HCT116 (cell line): Measurements from ENCODE around the gene HIGD2B. TPM values are rescaled to one million over a fixed set of nuclear protein-coding genes. Genes with fewer than 3 reads are reported as not detected.
"Not testable (repeated sequence)": the region's sequence is repeated elsewhere in the genome, so short reads cannot be mapped to it uniquely, and the experiment has no call there.

Source experiments
- ATAC-seq: fragments of 200-7000 bp; cut with Tn5 transposase; 2 replicates; pipeline ENCODE4 v1.9.1; 2020; ENCODE audit warnings: mild to moderate bottlenecking, moderate library complexity
- BruUV-seq: library from RNA; stranded (reverse); fragments of 400-500 nt; replicated peaks from 2 replicates; lab custom pipeline; 2021; lab: Mats Ljungman, UMichigan
- CTCF ChIA-PET: fragments of 300-600 bp; sonication (Branson Sonifier 250); formaldehyde crosslinking; loops from one replicate; lab custom pipeline; 2021; ENCODE audit warnings: antibody characterized with exemption; lab: Charles Lee
- POLR2A ChIA-PET: fragments of 300-600, 350-600 bp; sonication (Branson Sonifier 250); formaldehyde crosslinking; loops from one replicate; lab custom pipeline; 2021; ENCODE audit warnings: antibody characterized with exemption; lab: Charles Lee
- RAD21 ChIA-PET, 2 experiments: fragments of 300-600 bp; sonication (Branson Sonifier 250); formaldehyde crosslinking; loops; one replicate each; lab custom pipeline; 2023; ENCODE audit warnings: low total read pairs in 2 of 2; ENCODE audit not compliant: uncharacterized antibody in 2 of 2, unreplicated experiment in 2 of 2, low non-redundant PET in 1 of 2; lab: Charles Lee
- DNase-seq: peaks from one replicate; pipeline ENCODE4 v3.0.0-alpha.2; 2010; ENCODE audit warnings: low read depth, low spot score
- H2AFZ ChIP-seq: fragments of 200-600 bp; shearing (Covaris generic), sonication (generic); 2 replicates; pipeline ENCODE4 v1.6.1; 2017; ENCODE audit warnings: low read depth, mixed run types, mixed read lengths, antibody characterized with exemption, low read length; ENCODE audit not compliant: poor library complexity, severe bottlenecking
- H3K27ac ChIP-seq: 2 replicates; pipeline ENCODE4 v1.5.1; 2012; ENCODE audit warnings: low read depth, low read length
- H3K27me3 ChIP-seq: fragments of 200-600 bp; sonication (generic); 2 replicates; pipeline ENCODE4 v1.6.1; 2016; ENCODE audit warnings: mixed run types, low read length, mixed read lengths; ENCODE audit not compliant: insufficient read depth
- H3K36me3 ChIP-seq, 2 experiments: fragments of 200-500 bp in 1 of 2; fragments of 200-600 bp in 1 of 2; sonication (Bioruptor generic) in 1 of 2; sonication (generic) in 1 of 2; 2 replicates each; pipeline versions ENCODE4 v1.5.1 to v1.6.1; 2014 to 2016; ENCODE audit warnings: low read length in 2 of 2, inconsistent platforms in 1 of 2, mixed read lengths in 1 of 2, mixed run types in 1 of 2; ENCODE audit not compliant: insufficient read depth in 2 of 2, control insufficient read depth in 1 of 2
- H3K4me1 ChIP-seq, 2 experiments: fragments of 200-600 bp in 1 of 2; sonication (generic) in 1 of 2; 2 replicates each; pipeline versions ENCODE4 v1.5.1 to v1.6.1; 2012 to 2017; ENCODE audit warnings: low read length in 2 of 2, inconsistent platforms in 1 of 2, mild to moderate bottlenecking in 1 of 2, mixed read lengths in 1 of 2, mixed run types in 1 of 2, moderate library complexity in 1 of 2; ENCODE audit not compliant: insufficient read depth in 2 of 2, control insufficient read depth in 1 of 2
- H3K4me2 ChIP-seq: fragments of 200-600 bp; sonication (generic); 2 replicates; pipeline ENCODE4 v1.6.1; 2017; ENCODE audit warnings: mixed run types, low read length, mixed read lengths
- H3K4me3 ChIP-seq, 2 experiments: fragments of 200-600 bp in 1 of 2; sonication (generic) in 1 of 2; replicated peaks in 1 of 2; 2 replicates each; pipeline ENCODE4 v1.5.1; 2011 to 2016; ENCODE audit warnings: low read length in 2 of 2, control low read depth in 1 of 2, low read depth in 1 of 2, mild to moderate bottlenecking in 1 of 2, mixed read lengths in 1 of 2, mixed run types in 1 of 2
- H3K79me2 ChIP-seq: fragments of 200-600 bp; sonication (generic); 2 replicates; pipeline ENCODE4 v1.6.1; 2017; ENCODE audit warnings: mild to moderate bottlenecking, mixed run types, low read length, moderate library complexity, mixed read lengths; ENCODE audit not compliant: insufficient read depth
- H3K9ac ChIP-seq: fragments of 200-600 bp; sonication (generic); 2 replicates; pipeline ENCODE4 v1.6.1; 2016; ENCODE audit warnings: low read length, mixed read lengths
- H3K9me2 ChIP-seq: fragments of 200-600 bp; sonication (generic), shearing (Covaris generic); 2 replicates; pipeline ENCODE4 v1.6.1; 2017; ENCODE audit warnings: mixed run types, mild to moderate bottlenecking, moderate library complexity; ENCODE audit not compliant: insufficient read depth
- H3K9me3 ChIP-seq, 2 experiments: fragments of 200-500 bp in 1 of 2; fragments of 200-600 bp in 1 of 2; sonication (Bioruptor generic) in 1 of 2; sonication (generic) in 1 of 2; 2 replicates each; pipeline ENCODE4 v1.6.1; 2014 to 2017; ENCODE audit warnings: low read length in 2 of 2, mixed read lengths in 2 of 2, inconsistent platforms in 1 of 2, low read depth in 1 of 2, mild to moderate bottlenecking in 1 of 2, mixed run types in 1 of 2, moderate library complexity in 1 of 2; ENCODE audit not compliant: control insufficient read depth in 1 of 2, insufficient read depth in 1 of 2
- H4K20me1 ChIP-seq: fragments of 200-600 bp; sonication (generic), shearing (Covaris generic); 2 replicates; pipeline ENCODE4 v1.6.1; 2017; ENCODE audit warnings: mixed run types, mild to moderate bottlenecking, moderate library complexity; ENCODE audit not compliant: insufficient read depth
- ELF1 ChIP-seq: IDR thresholded peaks from 2 replicates; pipeline ENCODE4 v1.6.1; 2012; ENCODE audit warnings: low read depth, borderline replicate concordance
- intact Hi-C: fragments of 100-400 bp; cut with micrococcal nuclease; formaldehyde crosslinking; loops from 2 replicates; pipeline ENCODE4 v1.10.0; 2022
- total RNA-seq: library from RNA; stranded (reverse); gene quantifications from one replicate; pipeline ENCODE4 v1.2.1, GENCODE V29; 2021; ENCODE audit not compliant: unreplicated experiment

The HIGD2B gene
- total RNA-seq, 1 experiment from 2014 or later = 0.27 TPM

GRCh38 chr15:72636519-72637282 is 49.3 kb downstream of the HIGD2B start:
- H3K79me2 ChIP-seq, POLR2A ChIA-PET, H3K9me3 ChIP-seq: not testable (repeated sequence)
- TF ChIP-seq ELF1 = peak; percentile 25; the same call in 1 of the 2 replicates
- TF ChIP-seq, all 23 proteins: peak for 1; not testable (repeated sequence) for 22
- RAD21 ChIA-PET, H4K20me1 ChIP-seq, H3K27ac ChIP-seq, H3K9me2 ChIP-seq, CTCF ChIA-PET, H3K4me1 ChIP-seq, intact Hi-C loops, H2AFZ ChIP-seq, H3K36me3 ChIP-seq, H3K27me3 ChIP-seq: not testable (repeated sequence)
- BruUV-seq = TSS peak; percentile 98
- DNase-seq (peak; percentile 16), ATAC-seq (peak; percentile 89)
- Histone ChIP-seq H3K9ac (peak overlapping the region; percentile 33; the same call in 1 of the 2 replicates), H3K4me2 (peak overlapping the region; percentile 40), H3K4me3 (peak overlapping the region; percentile 20 to 35; a peak in 3 of 4 replicates)

GRCh38 chr15:72629068-72629570 is 56.9 kb downstream of the HIGD2B start:
- POLR2A ChIA-PET, BruUV-seq, RAD21 ChIA-PET, H3K4me2 ChIP-seq, H3K9me2 ChIP-seq, H3K36me3 ChIP-seq, H3K79me2 ChIP-seq, H3K4me1 ChIP-seq, H4K20me1 ChIP-seq, H3K27ac ChIP-seq, H3K4me3 ChIP-seq, H3K27me3 ChIP-seq, ATAC-seq, H3K9ac ChIP-seq, H3K9me3 ChIP-seq, DNase-seq, intact Hi-C loops, H2AFZ ChIP-seq, CTCF ChIA-PET: not testable (repeated sequence)
